GM12872 (cell line): Measurements from ENCODE around the gene PASK.

ENCODE experiments used
- TF ChIP-seq, protein P1 (sequence below): IDR thresholded peaks from 3 replicates; pipeline ENCODE4 v1.5.1; 2011; ENCODE audit warnings: low read depth, mild to moderate bottlenecking, low read length, moderate library complexity; ENCODE audit not compliant: insufficient read depth

The PASK gene

DNA sequence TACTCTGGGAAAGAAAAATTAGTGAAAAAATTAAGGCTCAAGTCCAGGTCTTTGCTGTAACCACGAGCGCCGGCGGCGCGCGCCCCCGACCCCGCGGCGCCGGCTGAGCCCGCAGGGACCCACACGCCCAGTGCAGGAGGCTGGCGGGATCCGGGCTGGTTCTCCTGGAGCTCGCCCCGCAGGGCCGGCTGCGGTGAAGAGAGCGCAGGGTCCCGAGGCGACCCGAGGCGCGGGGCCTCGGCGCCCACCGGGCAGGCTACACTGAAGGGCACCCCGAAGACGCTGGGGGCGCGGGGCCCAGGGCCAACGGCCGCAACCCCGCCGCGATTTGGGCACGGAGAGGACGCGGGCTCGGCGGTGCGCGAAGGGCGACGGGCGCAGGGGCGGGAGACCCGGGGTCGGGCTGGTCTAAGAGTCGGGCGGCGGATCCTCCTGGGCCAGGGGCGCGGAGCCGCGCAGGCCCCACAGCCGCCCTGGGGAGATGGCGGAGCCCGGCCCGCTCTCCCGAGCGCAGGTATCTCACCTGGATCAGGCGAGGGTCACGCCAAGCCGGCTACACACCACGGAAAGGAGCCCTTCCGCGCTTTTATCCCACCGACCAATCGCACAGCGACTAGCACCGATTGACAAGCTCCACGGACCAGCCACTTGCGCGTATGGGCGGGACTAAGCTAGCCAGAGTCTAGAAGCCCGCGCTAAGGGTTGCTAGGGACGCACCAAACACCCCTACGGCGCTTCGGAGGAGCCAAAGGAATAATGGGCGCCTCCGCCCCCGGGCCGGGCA lies at the start of gene PASK:
TSS of gene PASK (minus strand) at position 582 of the 784 bp plus-strand sequence. CDS start 6,440 bp downstream, outside the sequence.
- TF ChIP-seq, protein P1, sequence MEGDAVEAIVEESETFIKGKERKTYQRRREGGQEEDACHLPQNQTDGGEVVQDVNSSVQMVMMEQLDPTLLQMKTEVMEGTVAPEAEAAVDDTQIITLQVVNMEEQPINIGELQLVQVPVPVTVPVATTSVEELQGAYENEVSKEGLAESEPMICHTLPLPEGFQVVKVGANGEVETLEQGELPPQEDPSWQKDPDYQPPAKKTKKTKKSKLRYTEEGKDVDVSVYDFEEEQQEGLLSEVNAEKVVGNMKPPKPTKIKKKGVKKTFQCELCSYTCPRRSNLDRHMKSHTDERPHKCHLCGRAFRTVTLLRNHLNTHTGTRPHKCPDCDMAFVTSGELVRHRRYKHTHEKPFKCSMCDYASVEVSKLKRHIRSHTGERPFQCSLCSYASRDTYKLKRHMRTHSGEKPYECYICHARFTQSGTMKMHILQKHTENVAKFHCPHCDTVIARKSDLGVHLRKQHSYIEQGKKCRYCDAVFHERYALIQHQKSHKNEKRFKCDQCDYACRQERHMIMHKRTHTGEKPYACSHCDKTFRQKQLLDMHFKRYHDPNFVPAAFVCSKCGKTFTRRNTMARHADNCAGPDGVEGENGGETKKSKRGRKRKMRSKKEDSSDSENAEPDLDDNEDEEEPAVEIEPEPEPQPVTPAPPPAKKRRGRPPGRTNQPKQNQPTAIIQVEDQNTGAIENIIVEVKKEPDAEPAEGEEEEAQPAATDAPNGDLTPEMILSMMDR = no peak

DNA sequence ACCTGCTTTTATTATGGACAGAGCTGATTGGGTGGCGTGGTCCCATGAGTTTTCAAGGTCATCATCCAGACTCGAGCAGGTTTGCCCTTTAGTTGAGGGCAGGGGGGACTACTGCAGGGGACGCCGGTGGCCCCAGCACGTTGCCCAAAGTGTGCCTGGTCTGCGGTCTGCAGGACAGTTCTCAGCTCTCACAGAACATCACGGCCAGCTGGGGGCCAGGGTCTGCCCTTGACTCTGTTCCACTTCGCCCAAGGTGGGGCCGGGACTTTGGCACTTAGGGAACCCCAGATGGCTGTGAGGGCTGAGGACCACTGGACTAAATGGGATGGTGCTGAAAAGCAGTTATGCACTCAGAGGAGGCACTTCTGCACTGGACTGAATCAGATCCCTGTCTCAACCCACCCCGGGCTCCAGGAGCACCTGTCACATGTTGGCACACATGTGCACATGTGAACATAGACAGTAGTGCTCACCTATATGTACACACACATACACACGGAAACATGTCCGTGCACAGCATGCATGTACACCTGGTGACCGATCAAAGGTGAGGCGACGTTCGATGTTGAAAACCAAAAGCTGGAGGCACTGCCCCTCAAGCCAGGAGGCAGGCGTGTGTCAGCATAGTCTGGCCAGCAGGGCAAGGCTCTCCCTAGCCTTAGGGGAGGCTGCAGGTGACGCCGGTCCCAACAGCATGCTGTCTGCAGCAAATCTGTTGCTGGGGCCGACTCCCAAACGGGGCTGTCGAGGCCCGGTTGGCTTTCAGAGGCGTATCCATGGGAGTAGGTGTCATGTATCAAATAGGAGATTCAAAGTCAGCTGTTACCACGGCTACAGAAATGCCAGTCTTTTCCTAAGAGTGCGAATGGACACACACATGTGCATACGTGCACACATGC lies 49.4 kb upstream of the PASK start:
- TF ChIP-seq, protein P1 = no peak

DNA sequence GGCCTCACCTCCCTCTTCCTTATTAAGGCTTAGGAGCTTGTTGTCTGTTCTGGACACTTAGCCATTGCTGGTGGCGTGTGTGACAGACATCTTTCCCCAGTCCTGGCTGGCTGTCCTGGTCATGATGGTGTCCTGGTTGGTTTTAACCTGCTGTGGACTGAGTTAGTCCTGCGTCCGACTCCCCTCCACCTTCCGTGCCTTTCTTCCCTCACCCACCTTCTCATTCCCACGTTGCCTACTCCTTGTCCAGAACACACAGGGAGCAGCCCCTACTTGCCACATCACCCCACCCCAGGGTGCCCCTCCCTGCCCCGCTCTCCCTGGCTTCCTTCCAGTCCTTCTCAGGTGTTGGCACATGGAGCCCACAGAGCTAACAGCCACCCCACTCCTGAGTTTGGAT lies 48.7 kb upstream of the PASK start:
- TF ChIP-seq, protein P1 = no peak

DNA sequence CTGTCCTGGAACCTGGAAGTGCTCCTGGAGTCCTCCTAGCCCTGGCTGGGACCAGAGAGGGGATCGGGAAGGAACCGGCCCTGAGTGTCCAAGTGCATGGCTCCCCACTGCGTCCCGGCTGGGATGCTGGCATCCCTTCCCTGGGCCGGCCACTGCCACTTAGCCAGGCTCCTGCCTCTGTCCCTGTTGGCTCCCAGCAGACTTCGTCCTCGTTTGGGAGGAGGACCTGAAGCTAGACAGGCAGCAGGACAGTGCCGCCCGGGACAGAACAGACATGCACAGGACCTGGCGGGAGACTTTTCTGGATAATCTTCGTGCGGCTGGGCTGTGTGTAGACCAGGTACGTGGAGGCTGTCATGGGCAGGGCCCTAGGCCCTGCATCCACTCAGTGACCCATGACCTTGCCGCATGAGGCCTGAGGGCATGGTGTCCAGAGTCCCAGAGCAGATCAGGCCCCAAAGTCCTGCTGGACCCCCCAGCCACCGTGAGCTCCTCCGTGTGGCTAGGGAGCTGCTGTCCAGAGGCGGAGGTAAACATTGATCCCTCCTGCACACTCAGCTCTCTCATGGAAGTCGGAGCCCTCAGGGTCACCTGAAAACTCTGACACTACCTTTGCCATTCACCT lies 46.3 kb upstream of the PASK start:
- TF ChIP-seq, protein P1 = no peak

DNA sequence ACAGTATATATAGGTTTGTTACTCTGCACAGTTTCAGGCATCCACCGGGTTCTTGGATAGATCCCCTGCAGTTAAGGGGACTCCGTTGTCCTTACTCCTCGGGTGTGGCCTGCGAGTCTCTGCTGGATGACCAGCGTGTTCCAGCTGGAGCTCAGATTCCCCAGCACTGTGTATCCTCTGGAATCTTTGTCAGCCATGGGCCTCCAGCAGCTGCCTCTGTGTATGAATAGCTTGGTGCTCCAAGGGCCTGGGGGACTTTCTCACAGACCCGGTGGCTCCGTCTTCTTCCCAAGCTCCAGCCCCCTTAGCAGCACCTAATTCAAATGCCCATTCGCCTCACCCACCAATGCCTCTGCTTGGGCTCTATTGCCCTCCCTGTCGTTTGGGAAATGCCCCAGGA lies 45.5 kb upstream of the PASK start:
- TF ChIP-seq, protein P1 = no peak

DNA sequence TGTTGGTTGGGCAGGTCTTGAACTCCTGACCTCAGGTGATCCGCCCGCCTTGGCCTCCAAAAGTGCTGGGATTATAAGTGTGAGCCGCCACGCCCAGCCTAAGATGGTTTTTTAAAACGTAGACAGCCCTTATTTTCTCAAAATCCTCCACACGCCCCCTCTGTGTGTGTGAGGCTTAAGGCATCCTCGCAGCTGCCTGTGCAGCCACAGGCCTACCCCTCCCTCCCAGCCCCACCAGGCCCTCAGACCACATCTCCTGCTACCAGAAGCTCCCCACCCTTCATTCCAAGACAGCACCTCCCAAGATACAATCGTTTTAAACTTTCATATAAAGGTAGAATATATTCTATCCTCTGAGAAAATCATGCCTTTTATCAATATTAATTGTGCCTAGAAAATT lies 44.0 kb upstream of the PASK start:
- TF ChIP-seq, protein P1 = no peak

DNA sequence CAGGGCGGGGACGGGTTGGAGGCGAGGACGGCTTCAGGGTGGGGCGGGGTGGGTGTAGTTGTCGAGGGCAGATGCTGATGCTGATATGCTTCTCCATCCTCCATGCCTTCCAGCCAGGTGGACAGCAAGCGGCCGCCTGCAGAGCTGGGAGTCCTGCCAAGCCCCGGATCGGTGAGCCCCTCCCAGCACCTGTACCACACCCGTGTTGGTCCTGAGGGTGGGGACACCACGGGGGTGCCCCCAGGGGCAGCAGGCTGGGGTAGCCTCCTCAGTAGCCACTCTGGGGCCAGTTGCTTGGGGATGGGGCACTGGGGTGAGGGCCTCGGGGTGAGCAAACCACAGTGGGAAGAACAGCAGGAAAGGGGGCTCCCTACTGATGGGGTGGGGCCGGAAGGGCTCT lies 41.8 kb upstream of the PASK start:
- TF ChIP-seq, protein P1 = no peak
